ENCODE results near the gene AXL.

GRCh38 chr19:41241859-41242258 is 22.8 kb downstream of the AXL start:
- no peak for TF ChIP-seq CTCF (IDR thresholded peaks at IDR 0.05; ENCODE audit: borderline replicate concordance, extremely low read depth, low read length, poor library complexity, severe bottlenecking)
- TF ChIP-seq EZH2 (IDR thresholded peaks at IDR 0.05; ENCODE audit: borderline replicate concordance, low read depth, low read length, severe bottlenecking) = no peak
